22Rv1 (cell line): Measurements from ENCODE around the gene FUT6.

Source experiments
- CTCF ChIP-seq: fragments of 450-650 bp; IDR thresholded peaks from 2 replicates; pipeline ENCODE4 v1.5.1; 2017; ENCODE audit warnings: mild to moderate bottlenecking
- ZFX ChIP-seq: fragments of 450-650 bp; IDR thresholded peaks from 2 replicates; pipeline ENCODE4 v1.6.1; 2017; ENCODE audit warnings: antibody characterized with exemption, borderline replicate concordance

GRCh38 chr19:5828661-5829566, 10.6 kb downstream of the FUT6 start:
- TF ChIP-seq CTCF: no peak
- TF ChIP-seq ZFX: no peak
